GM12878 (cell line): ENCODE data around the gene RPL19. TPM values are rescaled to one million over a fixed set of nuclear protein-coding genes. Genes with fewer than 3 reads are reported as not detected.

Source experiments
- ATAC-seq: fragments of 200-7000 bp; cut with Tn5 transposase; 3 replicates; pipeline ENCODE4 v1.9.1; 2020; ENCODE audit warnings: mild to moderate bottlenecking, moderate library complexity
- BruUV-seq: library from RNA; stranded (reverse); fragments of 400-500 nt; replicated peaks from 2 replicates; lab custom pipeline; 2021; lab: Mats Ljungman, UMichigan
- CTCF ChIA-PET: fragments of 300-600 bp; sonication (Branson Sonifier 250); formaldehyde crosslinking; extraction: SDS; loops from one replicate; lab custom pipeline; 2021; ENCODE audit warnings: inconsistent platforms; lab: Yijun Ruan, JAX
- POLR2A ChIA-PET: fragments of 350-600 bp; formaldehyde crosslinking; extraction: SDS; loops from one replicate; lab custom pipeline; 2021; ENCODE audit warnings: inconsistent platforms; lab: Charles Lee
- RAD21 ChIA-PET: fragments of 300-600 bp; sonication (Branson Sonifier 250); formaldehyde crosslinking; loops from one replicate; lab custom pipeline; 2023; ENCODE audit warnings: antibody characterized with exemption; ENCODE audit not compliant: unreplicated experiment; lab: Charles Lee
- SMC1A ChIA-PET: fragments of 300-600 bp; sonication (Branson Sonifier 250); formaldehyde crosslinking; loops from one replicate; lab custom pipeline; 2023; ENCODE audit not compliant: unreplicated experiment, uncharacterized antibody; lab: Charles Lee
- DNase-seq: peaks from one replicate; pipeline ENCODE4 v3.0.0-alpha.2; 2011; ENCODE audit warnings: low read depth, low spot score
- FAIRE-seq: peaks from 3 replicates; lab custom pipeline; 2011; peaks lifted over from hg19 to GRCh38; lab: Jason Lieb, UNC
- H2AFZ ChIP-seq: 2 replicates; pipeline ENCODE4 v1.6.0; 2011; ENCODE audit warnings: low read depth, low read length, control low read depth; ENCODE audit not compliant: control insufficient read depth
- H3K27ac ChIP-seq: 2 replicates; pipeline ENCODE4 v1.5.1; 2011; ENCODE audit warnings: control low read depth; ENCODE audit not compliant: control insufficient read depth, insufficient read depth
- H3K27me3 ChIP-seq, 2 experiments: replicated peaks in 1 of 2; 2 replicates each; pipeline versions ENCODE4 v1.6.0 to v1.6.1; 2011; ENCODE audit warnings: low read length in 1 of 2; ENCODE audit not compliant: control insufficient read depth in 2 of 2, insufficient read depth in 2 of 2
- H3K36me3 ChIP-seq, 2 experiments: 2 replicates each; pipeline ENCODE4 v1.5.1; 2011; ENCODE audit warnings: low read length in 1 of 2; ENCODE audit not compliant: control insufficient read depth in 2 of 2, insufficient read depth in 2 of 2
- H3K4me1 ChIP-seq: 2 replicates; pipeline ENCODE4 v1.6.1; 2011; ENCODE audit warnings: mild to moderate bottlenecking, low read length, moderate library complexity, mixed read lengths; ENCODE audit not compliant: control insufficient read depth, insufficient read depth
- H3K4me2 ChIP-seq: 2 replicates; pipeline ENCODE4 v1.6.0; 2011; ENCODE audit warnings: control low read depth; ENCODE audit not compliant: control insufficient read depth, insufficient read depth
- H3K4me3 ChIP-seq: fragments of 200-600 bp; sonication (generic); 2 replicates; pipeline ENCODE4 v1.5.1; 2016
- H3K79me2 ChIP-seq: 2 replicates; pipeline ENCODE4 v1.6.0; 2011; ENCODE audit warnings: low read length; ENCODE audit not compliant: control insufficient read depth, insufficient read depth
- H3K9ac ChIP-seq: 2 replicates; pipeline ENCODE4 v1.8.0; 2011; ENCODE audit warnings: low read length, control low read depth, mixed read lengths; ENCODE audit not compliant: control insufficient read depth, insufficient read depth
- H3K9me3 ChIP-seq: replicated peaks from 3 replicates; pipeline ENCODE4 v1.5.1; 2011; ENCODE audit warnings: mild to moderate bottlenecking, low read length; ENCODE audit not compliant: control insufficient read depth, insufficient read depth
- H4K20me1 ChIP-seq: 2 replicates; pipeline ENCODE4 v1.6.0; 2011; ENCODE audit not compliant: control insufficient read depth, insufficient read depth
- EGR1 ChIP-seq, 2 experiments: IDR thresholded peaks; 1 replicate in 1 of 2; 2 replicates in 1 of 2; pipeline ENCODE4 v1.6.1; 2011 to 2012; ENCODE audit warnings: low read depth in 2 of 2, low read length in 2 of 2, borderline replicate concordance in 1 of 2, mild to moderate bottlenecking in 1 of 2, moderate library complexity in 1 of 2
- ESRRA ChIP-seq: IDR thresholded peaks from 2 replicates; pipeline ENCODE4 v1.6.1; 2012; ENCODE audit warnings: mild to moderate bottlenecking, low read length, improper control_type of control experiment
- MEF2B ChIP-seq: fragments of 450-650 bp; IDR thresholded peaks from 2 replicates; pipeline ENCODE4 v1.6.1; 2018; ENCODE audit warnings: mild to moderate bottlenecking, moderate library complexity; ENCODE audit not compliant: partially characterized antibody, poor library complexity, severe bottlenecking
- NBN ChIP-seq: fragments of 450-650 bp; IDR thresholded peaks from 2 replicates; pipeline ENCODE4 v1.6.1; 2016
- ZNF274 ChIP-seq: IDR thresholded peaks from one replicate; pipeline ENCODE4 v1.8.0; 2011; ENCODE audit not compliant: insufficient read length, insufficient read depth
- WGBS: methylation state at CpG from one replicate; pipeline ENCODE4 v1.1.6; 2016; ENCODE audit warnings: low lambda C conversion rate; ENCODE audit not compliant: insufficient replicate concordance, insufficient coverage; ENCODE audit errors: missing lambda C conversion rate; 5-methylcytosine and 5-hydroxymethylcytosine counted together
- in situ Hi-C: fragments of 300-500 bp; cut with MboI; formaldehyde crosslinking; loops from 9 replicates; pipeline ENCODE4 v1.14.3; 2018; ENCODE audit warnings: mixed read lengths
- intact Hi-C: fragments of 100-400 bp; cut with micrococcal nuclease; formaldehyde crosslinking; loops from one replicate; pipeline ENCODE4 v1.14.2; 2022; ENCODE audit not compliant: unreplicated experiment
- polyA plus RNA-seq, 11 experiments: library from polyadenylated mRNA; depleted of rRNA in 4 of 11; unstranded in 6 of 11; stranded (reverse) in 5 of 11; fragments of >200 nt; fragmentation: Nextera tagmentation in 4 of 11; fragmentation: Illumina TruSeq in 1 of 11; extraction: Ambion mirVana in 4 of 11; extraction: Trizol in 1 of 11; gene quantifications; 1 replicate in 1 of 11; 2 replicates in 10 of 11; pipeline versions ENCODE4 v1.2.1 to v1.2.3, GENCODE V29; 2011 to 2016; ENCODE audit warnings: inconsistent platforms in 2 of 11, missing spikeins in 2 of 11, low read depth in 1 of 11
- total RNA-seq, 4 experiments: library from RNA; depleted of rRNA in 3 of 4; stranded (reverse); fragments of >200 nt in 3 of 4; fragmentation: Illumina TruSeq in 1 of 4; extraction: Trizol in 1 of 4; gene quantifications; 2 replicates each; pipeline versions ENCODE4 v1.2.1 to v1.2.3, GENCODE V29; 2013 to 2021

Gene RPL19
- total and polyA plus RNA-seq, 10 of the 15 experiments (the other 5 are each of a cell fraction or from before 2014, with no cell fraction given), result 1,862 to 5,536 (median 3,836) TPM

- Histone ChIP-seq H3K9me3 (no peaks in the 10 kb centered on the region), H3K4me1 (peaks cover 9% of the 10 kb centered on the region), H3K4me2 (no peak overlapping the region), H4K20me1 (no peaks in the 10 kb centered on the region), H3K9ac (no peak overlapping the region), H3K4me3 (no peak overlapping the region), H3K27ac (no peak overlapping the region), H2AFZ (peak overlapping the region; percentile 42; the same call in 1 of the 2 replicates), H3K36me3 (no peaks in the 10 kb centered on the region), H3K79me2 (no peaks in the 10 kb centered on the region), H3K27me3 (no peaks in the 10 kb centered on the region; a peak in 3 of 4 replicates)
- ATAC-seq (peak; percentile 71), DNase-seq (no peak), FAIRE-seq (no peak)
- ChIA-PET SMC1A (interaction anchor here (0.6 to 3.5 kb wide), 23 partner anchors 8 to 303 kb away, joined by 3 to 76 read pairs (median 5); partner anchors contain the start of gene RPL19), POLR2A (interaction anchor here (0.7 to 2.7 kb wide), 4 partner anchors 38 to 60 kb away, joined by 3 to 10 read pairs (median 6); partner anchors contain the start of gene RPL19), CTCF (interaction anchor here (0.6 to 21.3 kb wide), 47 partner anchors 9 to 455 kb away, joined by 3 to 658 read pairs (median 5); partner anchors contain the start of genes CDK12, LASP1NB, PLXDC1 and RPL19), RAD21 (interaction anchor here (0.6 to 4.0 kb wide), 23 partner anchors 9 to 889 kb away, joined by 3 to 90 read pairs (median 4); partner anchors contain the start of genes ARL5C and RPL19)
- BruUV-seq, result no TSS peak
- intact Hi-C loops, result loop anchor here (1.0 to 5.0 kb wide), 3 partner anchors 37 to 261 kb away; partner anchors contain the start of gene PLXDC1
- whole genome bisulfite sequencing, result 30% methylated on average over 11 of the region's 11 CpGs
- in situ Hi-C loops, result loop anchor here (5.0 kb wide), 1 partner anchor 37 kb away; no protein-coding TSS in a partner anchor
- TF ChIP-seq ESRRA (no peak), NBN (no peak), ZNF274 (no peak), EGR1 (IDR thresholded peaks at IDR 0.05; ENCODE audit: borderline replicate concordance in 1 of 2, low read depth in 2 of 2, low read length in 2 of 2) (no peak), MEF2B (peak; percentile 71)
Measured at GRCh38 chr17:39244016-39244599, 44.0 kb downstream of the RPL19 start.
